Activated B cell treated with CpG ODN at 0.5 μM for 24 hours (primary cell): ENCODE data around the gene NEK10. TPM values are rescaled to one million over a fixed set of nuclear protein-coding genes. Genes with fewer than 3 reads are reported as not detected.

Experiments used
- ATAC-seq: fragments of 200-7000 bp; cut with Tn5 transposase; one replicate; pipeline ENCODE4 v1.10.0; 2021; ENCODE audit warnings: low read depth, mild to moderate bottlenecking, moderate library complexity
- CTCF ChIA-PET: fragments of 350-600 bp; sonication (Branson Sonifier 250); formaldehyde crosslinking; loops from one replicate; lab custom pipeline; 2021; ENCODE audit warnings: antibody characterized with exemption; lab: Charles Lee
- POLR2A ChIA-PET: fragments of 350-600 bp; sonication (Branson Sonifier 250); formaldehyde crosslinking; loops from one replicate; lab custom pipeline; 2021; ENCODE audit warnings: antibody characterized with exemption; lab: Charles Lee
- DNase-seq: peaks from one replicate; pipeline ENCODE4 v3.0.0; 2022
- H3K27ac Mint-ChIP-seq: one replicate; pipeline ENCODE4 v1.8.0; 2020; ENCODE audit warnings: mixed read lengths
- H3K27me3 Mint-ChIP-seq: one replicate; pipeline ENCODE4 v1.8.0; 2021; ENCODE audit warnings: mixed read lengths
- H3K36me3 Mint-ChIP-seq: one replicate; pipeline ENCODE4 v1.8.0; 2021; ENCODE audit warnings: low read depth, mixed read lengths
- H3K4me1 Mint-ChIP-seq: one replicate; pipeline ENCODE4 v1.8.0; 2021; ENCODE audit warnings: mixed read lengths
- H3K4me3 Mint-ChIP-seq: one replicate; pipeline ENCODE4 v1.8.0; 2020; ENCODE audit warnings: mild to moderate bottlenecking, mixed read lengths
- H3K9me3 Mint-ChIP-seq: one replicate; pipeline ENCODE4 v1.8.0; 2020; ENCODE audit warnings: mixed read lengths
- intact Hi-C: fragments of 100-400 bp; cut with micrococcal nuclease; formaldehyde crosslinking; loops from one replicate; pipeline ENCODE4 v1.15.1; 2024
- total RNA-seq: library from RNA; stranded (reverse); gene quantifications from 2 replicates; pipeline ENCODE4 v1.2.3, GENCODE V29; 2022
- TF ChIP-seq, protein P1 (sequence below): fragments of 200-600 bp; IDR thresholded peaks from one replicate; pipeline ENCODE4 v1.8.0; 2022; ENCODE audit warnings: antibody characterized with exemption, mild to moderate bottlenecking

Gene NEK10
- total RNA-seq, 1 donor from 2014 or later, result 0.84 TPM

- POLR2A ChIA-PET, result no interaction called here
- TF ChIP-seq, protein P1, sequence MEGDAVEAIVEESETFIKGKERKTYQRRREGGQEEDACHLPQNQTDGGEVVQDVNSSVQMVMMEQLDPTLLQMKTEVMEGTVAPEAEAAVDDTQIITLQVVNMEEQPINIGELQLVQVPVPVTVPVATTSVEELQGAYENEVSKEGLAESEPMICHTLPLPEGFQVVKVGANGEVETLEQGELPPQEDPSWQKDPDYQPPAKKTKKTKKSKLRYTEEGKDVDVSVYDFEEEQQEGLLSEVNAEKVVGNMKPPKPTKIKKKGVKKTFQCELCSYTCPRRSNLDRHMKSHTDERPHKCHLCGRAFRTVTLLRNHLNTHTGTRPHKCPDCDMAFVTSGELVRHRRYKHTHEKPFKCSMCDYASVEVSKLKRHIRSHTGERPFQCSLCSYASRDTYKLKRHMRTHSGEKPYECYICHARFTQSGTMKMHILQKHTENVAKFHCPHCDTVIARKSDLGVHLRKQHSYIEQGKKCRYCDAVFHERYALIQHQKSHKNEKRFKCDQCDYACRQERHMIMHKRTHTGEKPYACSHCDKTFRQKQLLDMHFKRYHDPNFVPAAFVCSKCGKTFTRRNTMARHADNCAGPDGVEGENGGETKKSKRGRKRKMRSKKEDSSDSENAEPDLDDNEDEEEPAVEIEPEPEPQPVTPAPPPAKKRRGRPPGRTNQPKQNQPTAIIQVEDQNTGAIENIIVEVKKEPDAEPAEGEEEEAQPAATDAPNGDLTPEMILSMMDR, result no peak
- no peak overlapping the region for H3K4me3 Mint-ChIP-seq
- CTCF ChIA-PET, result no interaction called here
- DNase-seq, result no peak
- H3K9me3 Mint-ChIP-seq, result no peaks in the 10 kb centered on the region
- H3K36me3 Mint-ChIP-seq, result no peaks in the 10 kb centered on the region
- intact Hi-C loops, result no loop called here
- no peaks in the 10 kb centered on the region for H3K4me1 Mint-ChIP-seq
- no peak for ATAC-seq
- H3K27ac Mint-ChIP-seq, result no peak overlapping the region
- H3K27me3 Mint-ChIP-seq, result no peaks in the 10 kb centered on the region
Measured at GRCh38 chr3:27097182-27097581, 272.0 kb downstream of the NEK10 start.

DNA sequence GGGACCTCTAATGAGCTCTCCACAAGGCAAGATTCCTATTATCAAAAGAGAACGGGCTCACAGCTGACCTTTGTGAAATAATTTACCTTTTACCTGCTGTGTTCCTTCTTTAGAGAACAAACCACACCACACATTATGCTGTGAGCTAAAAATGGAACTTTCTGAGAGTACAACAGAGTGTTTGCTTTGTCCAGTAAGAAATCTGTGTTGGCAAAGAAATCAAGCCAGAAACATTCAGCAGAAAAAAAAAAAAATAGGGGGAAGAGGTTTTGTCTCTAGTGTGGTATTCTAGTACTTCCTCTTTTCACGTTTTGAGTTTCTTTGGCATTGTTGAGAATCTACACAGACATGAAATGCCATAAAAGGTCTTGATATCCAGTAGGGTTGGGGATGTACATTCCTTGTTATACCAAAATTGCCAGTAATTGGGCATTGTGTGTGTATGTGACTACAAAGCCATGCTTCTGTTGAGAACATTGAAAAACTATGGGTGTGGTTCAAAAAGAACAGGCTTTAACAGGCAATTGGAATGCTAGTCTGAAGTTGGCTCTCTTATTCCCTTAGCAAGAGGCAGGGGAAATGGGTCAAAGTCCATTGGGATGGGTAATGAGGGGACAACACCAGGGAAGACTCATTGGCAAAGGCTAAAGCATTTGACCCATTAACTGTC is 273.5 kb downstream of the NEK10 start:
- H3K27me3 Mint-ChIP-seq, result no peaks in the 10 kb centered on the region
- no peak for ATAC-seq
- ChIA-PET CTCF (no interaction called here), POLR2A (no interaction called here)
- intact Hi-C loops, result no loop called here
- H3K4me3 Mint-ChIP-seq, result no peak overlapping the region
- no peaks in the 10 kb centered on the region for H3K9me3 Mint-ChIP-seq
- TF ChIP-seq, protein P1, result no peak
- no peak overlapping the region for H3K27ac Mint-ChIP-seq
- H3K4me1 Mint-ChIP-seq, result no peaks in the 10 kb centered on the region
- no peaks in the 10 kb centered on the region for H3K36me3 Mint-ChIP-seq
- no peak for DNase-seq

- ATAC-seq (no peak), DNase-seq (no peak)
- H3K36me3 Mint-ChIP-seq, result no peaks in the 10 kb centered on the region
- TF ChIP-seq, protein P1, result no peak
- intact Hi-C loops, result no loop called here
- POLR2A ChIA-PET, result no interaction called here
- no peaks in the 10 kb centered on the region for H3K4me1 Mint-ChIP-seq
- H3K4me3 Mint-ChIP-seq, result no peak overlapping the region
- H3K9me3 Mint-ChIP-seq, result no peaks in the 10 kb centered on the region
- no peak overlapping the region for H3K27ac Mint-ChIP-seq
- H3K27me3 Mint-ChIP-seq, result no peaks in the 10 kb centered on the region
- CTCF ChIA-PET, result no interaction called here
Measured at GRCh38 chr3:27094721-27095120, 274.5 kb downstream of the NEK10 start.

DNA sequence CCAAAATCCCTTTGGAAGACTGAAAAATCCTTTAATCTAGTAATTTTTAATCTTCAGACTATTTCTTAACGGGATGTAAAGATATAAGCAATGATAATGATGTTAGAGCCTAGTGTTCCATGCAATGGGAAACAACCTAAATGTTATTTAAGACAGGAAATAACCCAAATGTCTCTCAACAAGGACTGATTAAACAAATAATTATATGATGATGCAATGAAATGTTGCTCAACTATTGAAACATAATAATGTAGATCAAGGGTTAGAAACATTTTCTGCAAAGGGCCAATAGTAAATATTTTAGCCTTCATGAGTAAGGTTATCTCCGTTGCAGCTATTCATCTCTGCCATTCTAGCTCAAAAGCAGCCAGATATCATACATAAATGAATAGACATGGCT is 275.4 kb downstream of the NEK10 start:
- no peaks in the 10 kb centered on the region for H3K27me3 Mint-ChIP-seq
- ATAC-seq (no peak), DNase-seq (no peak)
- H3K27ac Mint-ChIP-seq, result no peak overlapping the region
- intact Hi-C loops, result no loop called here
- POLR2A ChIA-PET, result no interaction called here
- H3K4me1 Mint-ChIP-seq, result no peaks in the 10 kb centered on the region
- CTCF ChIA-PET, result no interaction called here
- H3K36me3 Mint-ChIP-seq, result no peaks in the 10 kb centered on the region
- H3K9me3 Mint-ChIP-seq, result no peaks in the 10 kb centered on the region
- TF ChIP-seq, protein P1, result no peak
- no peak overlapping the region for H3K4me3 Mint-ChIP-seq

DNA sequence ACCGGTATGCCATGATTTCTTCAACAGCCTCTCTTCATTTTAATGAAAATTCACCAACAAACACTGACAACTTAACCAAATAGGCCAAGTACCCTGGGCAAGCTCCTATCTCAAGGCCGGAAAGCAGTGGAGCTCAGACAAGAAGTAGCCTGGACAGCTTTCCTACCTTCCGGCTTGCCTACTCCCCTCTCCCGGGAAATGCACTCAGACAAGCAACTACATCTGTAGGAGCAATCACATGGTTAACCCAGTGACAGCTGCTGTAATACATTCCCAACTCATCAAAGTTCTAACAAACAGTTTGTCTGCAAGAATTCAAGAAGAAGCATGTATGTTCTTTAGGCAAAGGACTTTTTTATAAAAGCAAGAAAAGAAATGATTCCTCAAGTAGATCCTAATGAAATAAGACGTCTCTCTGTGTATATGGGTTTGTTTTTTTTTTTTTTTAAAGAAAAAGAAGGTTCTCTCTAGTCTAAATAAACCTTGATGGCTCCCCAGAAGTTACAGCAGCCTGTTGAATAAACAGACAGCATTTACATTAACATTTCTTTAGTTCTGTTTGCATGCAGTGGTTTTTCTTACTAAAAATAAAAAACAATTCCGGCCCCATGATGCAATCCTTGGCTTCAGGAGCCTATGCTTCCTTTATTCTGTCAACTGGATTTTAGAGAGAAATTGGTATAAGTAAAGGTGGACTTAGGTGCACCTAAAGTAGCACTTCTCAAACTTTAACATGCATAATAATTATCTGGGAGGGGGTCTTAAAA is 278.7 kb downstream of the NEK10 start:
- Mint-ChIP-seq H3K4me1 (no peaks in the 10 kb centered on the region), H3K36me3 (no peaks in the 10 kb centered on the region), H3K27me3 (no peaks in the 10 kb centered on the region), H3K27ac (no peak overlapping the region), H3K9me3 (no peaks in the 10 kb centered on the region), H3K4me3 (no peak overlapping the region)
- ChIA-PET POLR2A (no interaction called here), CTCF (no interaction called here)
- intact Hi-C loops, result no loop called here
- DNase-seq, result no peak
- TF ChIP-seq, protein P1, result no peak
- ATAC-seq, result no peak
